HG02678 (cell line): ENCODE data around the gene CHMP4A.
"Not testable (repeated sequence)": the region's sequence is repeated elsewhere in the genome, so short reads cannot be mapped to it uniquely, and the experiment has no call there.

Source experiments
- ATAC-seq: cut with Tn5 transposase; IDR thresholded peaks from one replicate; pipeline ENCODE4 v1.9.1; 2021; ENCODE audit warnings: mild to moderate bottlenecking, moderate library complexity; ENCODE audit not compliant: unreplicated experiment

Gene CHMP4A

GRCh38 chr14:24247422-24247821, 34.1 kb upstream of the CHMP4A start:
- ATAC-seq, result no peak

DNA sequence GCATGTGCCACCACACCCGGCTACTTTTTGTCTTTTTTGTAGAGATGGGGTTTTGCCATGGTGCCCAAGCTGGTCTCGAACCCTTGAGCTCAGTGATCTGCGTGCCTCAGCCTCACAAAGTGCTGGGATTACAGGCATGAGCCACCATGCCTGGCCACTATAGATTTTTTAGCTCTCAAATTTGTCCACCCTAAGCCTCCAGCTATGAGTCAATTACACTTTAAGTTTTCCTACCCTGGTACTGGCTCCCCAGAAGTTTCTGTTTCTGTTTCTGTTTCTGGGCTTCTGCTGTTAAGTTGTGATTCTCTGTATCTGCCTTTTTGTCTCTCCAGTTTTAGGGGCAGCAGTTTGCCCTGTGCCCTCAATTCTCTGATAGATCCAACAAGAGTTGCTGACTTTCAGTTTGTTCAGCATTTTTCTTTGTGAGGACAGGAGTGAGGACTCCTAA, 33.5 kb upstream of the CHMP4A start:
- ATAC-seq, result peak; percentile 20

DNA sequence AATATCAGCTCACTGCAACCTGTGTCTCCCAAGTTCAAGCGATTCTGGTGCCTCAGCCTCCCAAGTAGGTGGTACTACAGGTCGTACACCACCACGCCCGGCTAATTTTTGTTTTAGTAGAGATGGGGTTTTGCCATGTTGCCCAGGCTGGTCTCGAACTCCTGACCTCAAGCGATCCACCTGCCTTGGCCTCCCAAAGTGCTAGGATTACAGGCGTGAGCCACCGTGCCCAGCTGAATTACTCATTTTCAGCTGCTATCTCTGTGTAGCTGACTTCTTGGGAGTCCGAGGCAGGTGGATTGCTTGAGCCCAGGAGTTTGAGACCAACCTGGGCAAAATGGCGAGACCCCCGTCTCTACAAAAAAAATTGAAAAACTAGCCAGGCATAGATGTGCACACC, 32.1 kb upstream of the CHMP4A start:
- ATAC-seq, result not testable (repeated sequence)

- no peak for ATAC-seq
Measured at GRCh38 chr14:24243336-24243836, 30.1 kb upstream of the CHMP4A start.

- peak; percentile 79 for ATAC-seq
Measured at GRCh38 chr14:24241829-24242443, 28.6 kb upstream of the CHMP4A start.

GRCh38 chr14:24240110-24240918, 27.0 kb upstream of the CHMP4A start:
- ATAC-seq, result no peak

GRCh38 chr14:24238527-24239037, 25.3 kb upstream of the CHMP4A start:
- ATAC-seq, result no peak

DNA sequence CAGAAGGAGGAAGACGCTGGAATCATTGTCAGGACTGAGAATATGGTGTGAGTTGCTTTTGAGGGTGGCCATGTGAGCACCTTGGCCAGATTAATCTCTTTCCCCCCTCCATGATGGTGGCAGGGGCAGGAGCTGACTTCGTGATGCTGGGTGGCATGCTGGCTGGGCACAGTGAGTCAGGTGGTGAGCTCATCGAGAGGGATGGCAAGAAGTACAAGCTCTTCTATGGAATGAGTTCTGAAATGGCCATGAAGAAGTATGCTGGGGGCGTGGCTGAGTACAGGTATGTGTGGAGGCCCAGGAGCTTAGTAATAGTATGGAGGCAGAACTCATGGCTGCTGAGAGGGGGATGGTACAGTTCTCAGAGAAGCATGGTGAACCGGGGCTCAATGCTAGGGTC, 24.8 kb upstream of the CHMP4A start:
- no peak for ATAC-seq

DNA sequence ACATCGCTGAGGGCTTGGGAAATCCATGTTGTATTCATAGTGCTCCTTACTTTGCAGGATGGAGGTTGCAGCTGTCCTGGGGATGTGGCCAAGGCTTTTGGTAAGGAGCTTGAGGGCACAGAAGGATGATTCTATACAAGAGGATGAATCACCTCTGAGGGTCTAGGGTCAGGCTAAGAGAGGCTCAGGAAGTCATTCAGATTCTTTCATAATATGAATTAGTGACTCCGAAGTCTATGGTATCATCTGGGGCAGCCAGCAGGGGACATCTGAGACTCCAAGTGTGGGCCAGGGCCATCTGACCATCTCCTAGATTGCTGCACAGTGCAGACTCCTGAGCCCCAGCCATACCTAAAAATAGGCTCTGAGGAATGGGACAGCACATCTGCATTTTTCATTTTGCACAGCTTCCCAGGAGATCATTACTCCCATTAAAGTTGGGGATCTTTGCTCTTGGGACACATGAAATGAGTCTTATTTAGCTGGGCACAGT, 24.2 kb upstream of the CHMP4A start:
- no peak for ATAC-seq

DNA sequence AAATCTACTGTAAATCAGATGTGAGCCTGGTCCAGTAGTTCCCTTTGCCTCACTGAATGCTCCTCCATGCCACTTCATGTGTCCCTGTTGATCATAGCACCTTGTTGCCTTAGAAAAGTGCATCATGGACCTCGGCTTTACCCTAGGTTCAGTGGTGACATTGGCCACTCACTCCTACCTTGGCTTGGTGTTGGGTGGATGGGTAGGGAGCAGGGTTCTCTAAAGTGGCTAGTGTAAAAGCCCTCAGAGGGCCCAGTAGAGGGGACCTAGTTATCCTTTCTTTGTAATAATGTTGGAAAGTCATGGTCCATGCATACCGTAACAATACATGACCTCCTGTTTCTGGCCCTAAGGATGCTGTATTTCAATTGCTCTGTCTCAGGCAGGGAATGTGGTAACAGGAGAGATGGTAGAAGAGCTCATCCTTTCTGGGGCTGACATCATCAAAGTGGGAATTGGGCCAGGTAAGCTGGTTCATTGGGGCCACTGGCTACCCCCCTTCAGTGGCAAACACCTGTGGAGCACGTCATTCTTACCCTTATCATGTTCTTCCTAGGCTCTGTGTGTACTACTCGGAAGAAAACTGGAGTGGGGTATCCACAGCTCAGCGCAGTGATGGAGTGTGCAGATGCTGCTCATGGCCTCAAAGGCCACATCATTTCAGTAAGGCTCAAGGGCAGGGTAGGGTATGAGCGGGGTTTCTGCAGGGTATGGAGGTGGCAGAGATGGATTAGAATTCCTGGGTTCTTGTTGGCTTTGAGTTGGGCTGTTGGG, 23.6 kb upstream of the CHMP4A start:
- ATAC-seq, result no peak

GRCh38 chr14:24235804-24236688, 22.8 kb upstream of the CHMP4A start:
- ATAC-seq, result no peak

- no peak for ATAC-seq
Measured at GRCh38 chr14:24234095-24235005, 21.1 kb upstream of the CHMP4A start.

DNA sequence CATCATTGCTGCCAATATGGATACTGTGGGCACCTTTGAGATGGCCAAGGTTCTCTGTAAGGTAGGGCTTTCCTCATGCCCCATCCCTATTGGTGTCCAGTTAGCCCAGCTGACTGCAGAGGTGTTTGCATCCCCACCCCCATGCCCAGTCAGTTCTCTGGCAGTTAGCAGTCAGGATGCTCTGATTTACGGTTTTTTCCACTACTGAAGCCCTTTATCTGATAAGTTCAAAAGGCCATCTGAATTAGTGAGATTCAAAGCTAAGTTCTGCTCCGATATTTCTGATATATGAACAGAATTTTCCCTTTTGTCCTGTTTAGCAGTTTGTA, 20.2 kb upstream of the CHMP4A start:
- no peak for ATAC-seq

- ATAC-seq, result peak; percentile 65
Measured at GRCh38 chr14:24232645-24233537, 19.6 kb upstream of the CHMP4A start, which contains the start of gene GMPR2. Gene GMPR2 (plus strand): TSS chr14:24232929. CDS start chr14:24233254, 325 bp downstream.

DNA sequence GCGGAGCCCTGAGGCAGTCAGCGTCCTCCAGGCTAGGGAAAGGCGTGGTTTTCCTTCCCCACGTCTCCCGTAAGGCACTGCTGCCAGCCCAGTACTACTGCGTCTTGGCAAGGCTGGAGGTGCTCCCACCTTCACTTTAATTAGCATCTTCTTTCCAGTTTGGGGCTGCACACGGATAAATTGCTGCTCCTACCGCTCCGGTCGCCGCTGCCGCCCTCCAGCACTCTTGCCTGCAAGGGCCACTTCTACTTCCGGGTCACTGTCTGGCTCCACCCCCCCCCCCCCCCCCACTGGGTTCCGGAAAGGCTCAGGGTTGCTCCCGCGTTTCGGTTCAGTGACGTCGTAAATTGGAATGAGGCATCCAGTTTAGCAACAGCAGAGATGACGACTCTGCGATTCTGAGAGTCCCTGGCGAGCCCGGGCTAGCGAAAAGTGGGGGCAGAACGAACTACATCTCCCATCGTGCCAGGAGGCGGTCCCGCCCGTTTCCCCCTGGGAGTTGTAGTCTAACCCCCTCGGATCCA, 18.9 kb upstream of the CHMP4A start, which contains the start of gene NEDD8:
NEDD8 (minus strand) TSS at position 247 of the 524 bp plus-strand sequence; CDS start at position 147, 100 bp downstream.
- peak; percentile 76 for ATAC-seq

DNA sequence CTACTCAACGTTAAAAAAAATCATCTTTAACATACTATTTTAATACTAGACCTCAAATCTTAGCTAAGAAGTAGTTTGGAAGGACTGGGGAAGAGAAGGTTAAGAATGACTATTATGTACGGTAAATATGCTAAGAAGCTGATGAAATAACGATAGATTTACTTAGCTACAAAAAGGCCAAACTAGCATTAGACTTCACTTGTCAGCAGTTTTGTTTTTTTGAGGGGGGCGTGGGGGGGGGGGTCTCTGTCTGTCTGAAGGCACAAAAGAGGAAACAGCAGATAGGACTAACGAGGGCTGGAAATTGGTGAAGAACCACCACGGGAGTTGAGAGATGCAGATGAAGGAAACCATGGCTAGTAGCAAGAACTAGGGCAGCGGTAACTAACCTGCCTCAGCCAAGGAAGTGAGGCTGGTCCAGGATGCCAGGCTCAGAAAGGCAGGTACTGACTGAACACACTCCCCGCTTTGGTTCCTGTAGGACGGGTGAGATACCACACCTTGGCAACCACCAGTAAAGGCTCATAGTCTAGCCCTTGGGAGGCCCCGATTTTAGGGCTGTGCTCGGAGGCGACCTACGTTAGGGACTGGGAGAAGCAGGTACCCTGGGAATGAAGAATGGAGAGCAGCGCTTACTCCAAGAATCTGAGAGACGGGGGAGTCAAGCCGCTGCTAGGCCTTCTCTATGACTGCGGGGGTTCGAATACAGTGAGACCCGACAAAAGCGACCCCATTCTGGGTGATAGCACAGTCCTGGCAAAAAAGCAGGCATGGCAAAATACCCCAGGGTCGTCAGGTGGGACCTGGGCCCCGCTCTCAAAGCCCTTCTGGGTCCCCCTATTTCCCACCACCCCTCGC, 18.2 kb upstream of the CHMP4A start:
- no peak for ATAC-seq

DNA sequence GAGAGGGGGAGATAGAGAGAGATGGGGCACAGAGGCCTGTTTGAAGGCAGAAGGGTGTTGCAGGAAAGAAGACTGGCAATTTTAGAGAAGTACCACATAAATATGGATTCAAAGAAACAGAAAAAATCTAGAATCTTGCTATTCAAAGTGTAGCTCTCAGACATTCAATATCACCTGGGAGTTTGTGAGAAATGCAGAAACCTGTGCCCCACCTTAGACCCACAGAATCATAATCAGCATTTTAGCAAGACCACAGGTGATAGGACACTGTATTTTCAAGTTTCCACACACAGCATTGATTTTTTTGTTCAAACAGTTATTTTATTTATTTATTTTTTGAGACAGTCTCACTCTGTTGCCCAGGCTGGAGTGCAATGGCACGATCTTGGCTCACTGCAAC, 15.6 kb upstream of the CHMP4A start:
- ATAC-seq, result no peak
